ENCODE measurements around the gene KRTAP4-9. TPM values are rescaled to one million over a fixed set of nuclear protein-coding genes. Genes with fewer than 3 reads are reported as not detected.
"Not testable (repeated sequence)": the region's sequence is repeated elsewhere in the genome, so short reads cannot be mapped to it uniquely, and the experiment has no call there.

KRTAP4-9 gene
- polyA plus RNA-seq (not detected in 2 replicates), polyA minus RNA-seq (not detected in 2 replicates)

DNA sequence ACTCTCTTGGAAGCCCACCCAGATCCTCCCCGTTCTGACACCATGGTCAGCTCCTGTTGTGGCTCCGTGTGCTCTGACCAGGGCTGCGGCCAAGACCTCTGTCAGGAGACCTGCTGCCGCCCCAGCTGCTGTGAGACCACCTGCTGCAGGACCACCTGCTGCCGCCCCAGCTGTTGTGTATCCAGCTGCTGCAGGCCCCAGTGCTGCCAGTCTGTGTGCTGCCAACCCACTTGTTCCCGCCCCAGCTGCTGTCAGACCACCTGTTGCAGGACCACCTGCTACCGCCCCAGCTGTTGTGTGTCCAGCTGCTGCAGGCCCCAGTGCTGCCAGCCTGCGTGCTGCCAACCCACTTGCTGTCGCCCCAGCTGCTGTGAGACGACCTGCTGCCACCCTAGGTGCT is at the start of gene KRTAP4-9:
Gene KRTAP4-9, plus strand, starts transcription at position 43 of the 400 bp plus-strand sequence. Its CDS starts 0 bp downstream, at position 43.
- not testable (repeated sequence) for H2AFZ ChIP-seq (ENCODE audit: low read depth, low read length); H3K4me3 ChIP-seq (ENCODE audit: low read length); H3K79me2 ChIP-seq (replicated peaks; ENCODE audit: insufficient read depth, low read length); H3K9ac ChIP-seq (ENCODE audit: low read length); H3K4me2 ChIP-seq (ENCODE audit: low read length); H3K9me3 ChIP-seq (ENCODE audit: low read length); H3F3A ChIP-seq (ENCODE audit: insufficient read depth, low read length, poor library complexity, severe bottlenecking); H3K27ac ChIP-seq (ENCODE audit: low read length); H3K9me2 ChIP-seq (ENCODE audit: insufficient read depth, low read length); H3K36me3 ChIP-seq (ENCODE audit: insufficient read depth, low read length); H4K20me1 ChIP-seq (ENCODE audit: insufficient read depth); H3K27me3 ChIP-seq (ENCODE audit: insufficient read depth, low read depth, low read length)

DNA sequence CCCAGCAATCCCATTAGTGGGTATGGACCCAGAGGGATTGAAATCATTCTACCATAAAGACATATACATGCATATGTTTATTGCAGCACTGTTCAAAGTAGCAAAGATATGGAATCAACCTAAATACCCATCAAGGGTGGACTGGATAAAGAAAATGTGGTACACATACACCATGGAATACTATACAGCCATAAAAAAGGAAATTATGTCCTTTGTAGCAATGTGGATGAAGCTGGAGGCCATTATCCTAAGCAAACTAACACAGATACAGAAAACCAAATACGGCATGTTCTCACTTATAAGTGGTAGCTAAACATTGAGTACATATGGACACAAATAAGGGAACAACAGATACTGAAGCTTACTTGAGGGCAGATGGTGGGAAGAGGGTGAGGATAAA is 47.6 kb upstream of the KRTAP4-9 start:
- Histone ChIP-seq H3K9me2 (ENCODE audit: insufficient read depth, low read length) (no peaks in the 10 kb centered on the region), H3K27ac (ENCODE audit: low read length) (no peak overlapping the region), H3F3A (ENCODE audit: insufficient read depth, low read length, poor library complexity, severe bottlenecking) (no peaks in the 10 kb centered on the region), H2AFZ (ENCODE audit: low read depth, low read length) (no peak overlapping the region), H3K79me2 (replicated peaks; ENCODE audit: insufficient read depth, low read length) (no peaks in the 10 kb centered on the region), H3K9ac (ENCODE audit: low read length) (no peak overlapping the region), H3K4me2 (ENCODE audit: low read length) (no peak overlapping the region), H4K20me1 (ENCODE audit: insufficient read depth) (no peaks in the 10 kb centered on the region), H3K36me3 (ENCODE audit: insufficient read depth, low read length) (no peaks in the 10 kb centered on the region), H3K9me3 (ENCODE audit: low read length) (no peaks in the 10 kb centered on the region), H3K27me3 (ENCODE audit: insufficient read depth, low read depth, low read length) (no peaks in the 10 kb centered on the region), H3K4me3 (ENCODE audit: low read length) (no peak overlapping the region)
- TF ChIP-seq POLR2AphosphoS5 (IDR thresholded peaks at IDR 0.05) (no peak), RAD21 (conservative IDR thresholded peaks at IDR 0.05) (no peak), EP300 (conservative IDR thresholded peaks at IDR 0.05; ENCODE audit: poor library complexity, severe bottlenecking) (no peak), MXI1 (conservative IDR thresholded peaks at IDR 0.05; ENCODE audit: poor library complexity, severe bottlenecking) (no peak), EZH2 (IDR thresholded peaks at IDR 0.05; ENCODE audit: borderline replicate concordance, insufficient read depth, low read length, poor library complexity, severe bottlenecking) (no peak), TAF1 (IDR thresholded peaks at IDR 0.05; ENCODE audit: low read depth) (no peak), SMC3 (conservative IDR thresholded peaks at IDR 0.05; ENCODE audit: poor library complexity) (no peak)
- TF ChIP-seq, protein P1, sequence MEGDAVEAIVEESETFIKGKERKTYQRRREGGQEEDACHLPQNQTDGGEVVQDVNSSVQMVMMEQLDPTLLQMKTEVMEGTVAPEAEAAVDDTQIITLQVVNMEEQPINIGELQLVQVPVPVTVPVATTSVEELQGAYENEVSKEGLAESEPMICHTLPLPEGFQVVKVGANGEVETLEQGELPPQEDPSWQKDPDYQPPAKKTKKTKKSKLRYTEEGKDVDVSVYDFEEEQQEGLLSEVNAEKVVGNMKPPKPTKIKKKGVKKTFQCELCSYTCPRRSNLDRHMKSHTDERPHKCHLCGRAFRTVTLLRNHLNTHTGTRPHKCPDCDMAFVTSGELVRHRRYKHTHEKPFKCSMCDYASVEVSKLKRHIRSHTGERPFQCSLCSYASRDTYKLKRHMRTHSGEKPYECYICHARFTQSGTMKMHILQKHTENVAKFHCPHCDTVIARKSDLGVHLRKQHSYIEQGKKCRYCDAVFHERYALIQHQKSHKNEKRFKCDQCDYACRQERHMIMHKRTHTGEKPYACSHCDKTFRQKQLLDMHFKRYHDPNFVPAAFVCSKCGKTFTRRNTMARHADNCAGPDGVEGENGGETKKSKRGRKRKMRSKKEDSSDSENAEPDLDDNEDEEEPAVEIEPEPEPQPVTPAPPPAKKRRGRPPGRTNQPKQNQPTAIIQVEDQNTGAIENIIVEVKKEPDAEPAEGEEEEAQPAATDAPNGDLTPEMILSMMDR (IDR thresholded peaks at IDR 0.05; ENCODE audit: poor library complexity, severe bottlenecking): no peak
- TF ChIP-seq, protein P2, sequence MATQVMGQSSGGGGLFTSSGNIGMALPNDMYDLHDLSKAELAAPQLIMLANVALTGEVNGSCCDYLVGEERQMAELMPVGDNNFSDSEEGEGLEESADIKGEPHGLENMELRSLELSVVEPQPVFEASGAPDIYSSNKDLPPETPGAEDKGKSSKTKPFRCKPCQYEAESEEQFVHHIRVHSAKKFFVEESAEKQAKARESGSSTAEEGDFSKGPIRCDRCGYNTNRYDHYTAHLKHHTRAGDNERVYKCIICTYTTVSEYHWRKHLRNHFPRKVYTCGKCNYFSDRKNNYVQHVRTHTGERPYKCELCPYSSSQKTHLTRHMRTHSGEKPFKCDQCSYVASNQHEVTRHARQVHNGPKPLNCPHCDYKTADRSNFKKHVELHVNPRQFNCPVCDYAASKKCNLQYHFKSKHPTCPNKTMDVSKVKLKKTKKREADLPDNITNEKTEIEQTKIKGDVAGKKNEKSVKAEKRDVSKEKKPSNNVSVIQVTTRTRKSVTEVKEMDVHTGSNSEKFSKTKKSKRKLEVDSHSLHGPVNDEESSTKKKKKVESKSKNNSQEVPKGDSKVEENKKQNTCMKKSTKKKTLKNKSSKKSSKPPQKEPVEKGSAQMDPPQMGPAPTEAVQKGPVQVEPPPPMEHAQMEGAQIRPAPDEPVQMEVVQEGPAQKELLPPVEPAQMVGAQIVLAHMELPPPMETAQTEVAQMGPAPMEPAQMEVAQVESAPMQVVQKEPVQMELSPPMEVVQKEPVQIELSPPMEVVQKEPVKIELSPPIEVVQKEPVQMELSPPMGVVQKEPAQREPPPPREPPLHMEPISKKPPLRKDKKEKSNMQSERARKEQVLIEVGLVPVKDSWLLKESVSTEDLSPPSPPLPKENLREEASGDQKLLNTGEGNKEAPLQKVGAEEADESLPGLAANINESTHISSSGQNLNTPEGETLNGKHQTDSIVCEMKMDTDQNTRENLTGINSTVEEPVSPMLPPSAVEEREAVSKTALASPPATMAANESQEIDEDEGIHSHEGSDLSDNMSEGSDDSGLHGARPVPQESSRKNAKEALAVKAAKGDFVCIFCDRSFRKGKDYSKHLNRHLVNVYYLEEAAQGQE (IDR thresholded peaks at IDR 0.05; ENCODE audit: borderline replicate concordance): no peak

DNA sequence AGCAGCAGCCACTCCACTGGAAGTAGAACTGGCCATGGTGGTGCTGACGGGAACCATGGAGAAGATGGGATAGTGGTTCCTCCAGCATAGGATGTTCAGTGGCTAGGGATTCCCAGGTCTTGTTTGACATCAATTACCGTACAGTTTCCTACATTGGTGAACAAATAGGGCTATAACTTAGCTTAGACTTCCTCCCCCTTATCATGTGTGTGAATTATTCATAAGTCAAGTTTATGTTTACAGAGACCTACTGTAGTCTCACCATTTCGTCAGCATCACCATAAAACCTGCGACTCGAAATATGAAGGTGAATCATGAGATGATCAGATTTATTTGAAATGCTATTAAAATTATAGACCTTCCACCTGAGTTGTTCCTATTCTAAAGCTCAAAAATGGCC is 46.4 kb upstream of the KRTAP4-9 start:
- Histone ChIP-seq H3K9me3 (ENCODE audit: low read length) (no peaks in the 10 kb centered on the region), H3K79me2 (replicated peaks; ENCODE audit: insufficient read depth, low read length) (no peaks in the 10 kb centered on the region), H3F3A (ENCODE audit: insufficient read depth, low read length, poor library complexity, severe bottlenecking) (no peaks in the 10 kb centered on the region), H4K20me1 (ENCODE audit: insufficient read depth) (no peaks in the 10 kb centered on the region), H3K9me2 (ENCODE audit: insufficient read depth, low read length) (no peaks in the 10 kb centered on the region), H3K9ac (ENCODE audit: low read length) (no peak overlapping the region), H2AFZ (ENCODE audit: low read depth, low read length) (no peak overlapping the region), H3K27me3 (ENCODE audit: insufficient read depth, low read depth, low read length) (no peaks in the 10 kb centered on the region), H3K36me3 (ENCODE audit: insufficient read depth, low read length) (no peaks in the 10 kb centered on the region), H3K4me2 (ENCODE audit: low read length) (no peak overlapping the region), H3K27ac (ENCODE audit: low read length) (no peak overlapping the region), H3K4me3 (ENCODE audit: low read length) (no peak overlapping the region)
- no peak for TF ChIP-seq RAD21 (conservative IDR thresholded peaks at IDR 0.05)
- TF ChIP-seq SMC3 (conservative IDR thresholded peaks at IDR 0.05; ENCODE audit: poor library complexity): no peak

DNA sequence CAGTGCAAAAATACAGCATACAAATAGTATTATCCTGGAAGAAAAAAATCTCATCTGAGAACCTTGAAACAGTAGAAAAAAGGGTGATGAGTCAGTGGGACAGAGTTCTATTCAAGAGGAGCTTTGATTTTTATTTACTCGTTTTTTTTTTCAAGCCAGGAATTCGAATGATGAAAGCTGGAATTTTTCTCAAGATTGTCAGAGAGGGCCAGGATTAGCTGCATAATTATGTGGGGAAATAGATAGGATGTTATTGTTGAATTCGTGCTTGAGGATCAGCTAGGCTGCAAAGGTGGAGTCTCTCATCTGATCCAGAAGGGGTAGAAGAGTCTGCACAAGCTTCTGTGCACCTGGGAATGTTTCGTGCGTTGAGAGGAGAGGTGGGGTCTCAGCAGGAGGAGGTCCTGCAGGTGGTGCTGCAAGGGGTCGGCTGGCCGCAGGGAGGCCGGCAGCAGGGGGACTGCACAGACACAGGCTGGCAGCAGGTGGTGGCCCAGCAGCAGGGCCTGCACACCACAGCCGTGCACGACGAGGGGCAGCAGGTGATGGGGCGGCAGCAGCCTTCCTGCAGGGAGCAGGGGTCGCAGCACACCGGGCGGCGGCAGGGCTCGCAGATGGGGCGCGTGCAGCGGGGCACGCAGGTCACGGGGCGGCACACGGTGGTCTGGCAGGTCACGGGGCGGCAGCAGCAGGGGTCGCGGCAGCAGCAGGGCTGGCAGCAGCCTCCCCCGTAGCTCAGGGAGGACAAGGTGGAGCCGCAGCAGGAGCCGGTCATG is 45.7 kb upstream of the KRTAP4-9 start:
- not testable (repeated sequence) for H3F3A ChIP-seq (ENCODE audit: insufficient read depth, low read length, poor library complexity, severe bottlenecking); H3K4me2 ChIP-seq (ENCODE audit: low read length); H3K79me2 ChIP-seq (replicated peaks; ENCODE audit: insufficient read depth, low read length); H3K9ac ChIP-seq (ENCODE audit: low read length); H3K27ac ChIP-seq (ENCODE audit: low read length); H3K9me3 ChIP-seq (ENCODE audit: low read length); H3K27me3 ChIP-seq (ENCODE audit: insufficient read depth, low read depth, low read length); H4K20me1 ChIP-seq (ENCODE audit: insufficient read depth); H3K36me3 ChIP-seq (ENCODE audit: insufficient read depth, low read length); H3K4me3 ChIP-seq (ENCODE audit: low read length); H2AFZ ChIP-seq (ENCODE audit: low read depth, low read length); H3K9me2 ChIP-seq (ENCODE audit: insufficient read depth, low read length)

All from neural cell (in vitro differentiated cells).